Small intestine (tissue), 7 donors: ENCODE measurements around the gene CHRNA4. TPM values are rescaled to one million over a fixed set of nuclear protein-coding genes. Genes with fewer than 3 reads are reported as not detected.

Experiments used
- DNase-seq, 2 donors: peaks; one replicate each; pipeline versions ENCODE4 v3.0.0 to v3.0.0-alpha.2; 2013
- FAIRE-seq: peaks from 2 replicates; lab custom pipeline; 2012; peaks lifted over from hg19 to GRCh38; lab: Jason Lieb, UNC
- H3K27ac ChIP-seq, 3 donors: one replicate each; pipeline ENCODE4 v1.5.1; 2013; ENCODE audit warnings: low read length in 2 of 3, mild to moderate bottlenecking in 2 of 3, control low read depth in 1 of 3, inconsistent platforms in 1 of 3, low read depth in 1 of 3, moderate library complexity in 1 of 3
- H3K27me3 ChIP-seq, 3 donors: one replicate each; pipeline ENCODE4 v1.6.1; 2013; ENCODE audit warnings: low read length in 3 of 3, inconsistent platforms in 1 of 3; ENCODE audit not compliant: control insufficient read depth in 3 of 3, insufficient read depth in 3 of 3
- H3K36me3 ChIP-seq, 3 donors: one replicate each; pipeline ENCODE4 v1.6.1; 2013; ENCODE audit warnings: low read length in 3 of 3, inconsistent platforms in 1 of 3, low read depth in 1 of 3, mild to moderate bottlenecking in 1 of 3, moderate library complexity in 1 of 3; ENCODE audit not compliant: control insufficient read depth in 3 of 3, insufficient read depth in 2 of 3
- H3K4me1 ChIP-seq, 3 donors: one replicate each; pipeline ENCODE4 v1.6.1; 2013; ENCODE audit warnings: low read length in 2 of 3, inconsistent platforms in 1 of 3, low read depth in 1 of 3, mild to moderate bottlenecking in 1 of 3, moderate library complexity in 1 of 3; ENCODE audit not compliant: control insufficient read depth in 3 of 3, insufficient read depth in 2 of 3
- H3K4me3 ChIP-seq, 3 donors: one replicate each; pipeline ENCODE4 v1.5.1; 2013; ENCODE audit warnings: low read length in 3 of 3, control low read depth in 1 of 3, inconsistent platforms in 1 of 3, low read depth in 1 of 3, mild to moderate bottlenecking in 1 of 3, moderate library complexity in 1 of 3
- H3K9me3 ChIP-seq, 2 donors: one replicate each; pipeline ENCODE4 v1.6.1; 2013; ENCODE audit warnings: low read depth in 1 of 2, low read length in 1 of 2; ENCODE audit not compliant: control insufficient read depth in 2 of 2, insufficient read depth in 1 of 2
- WGBS, 3 donors: extraction: QIAGEN DNeasy Blood & Tissue Kit; methylation state at CpG; one replicate each; pipeline ENCODE4 v1.1.7; 2013; 5-methylcytosine and 5-hydroxymethylcytosine counted together
- polyA plus RNA-seq, 4 donors: library from polyadenylated mRNA; stranded (reverse) in 3 of 4; unstranded in 1 of 4; fragments of 200-250 nt in 3 of 4; fragments of 120-200 nt in 1 of 4; gene quantifications; one replicate each; pipeline versions ENCODE4 v1.2.1 to v1.2.3, GENCODE V29; 2013
- donor health status: healthy with polysubstance abuse.
- donor health status: control.
- donor health status: control.
- donor health status: Bipolar disorder and iron deficiency.
- donor health status: healthy.

The CHRNA4 gene
- polyA plus RNA-seq, 4 donors = 0.01 to 0.87 TPM; not detected in 2

- no peak for FAIRE-seq
- no peaks in the 10 kb centered on the region for H3K4me1 ChIP-seq
- no peak for DNase-seq
- H3K36me3 ChIP-seq = no peaks in the 10 kb centered on the region
- 55 to 62% (median 61%) methylated on average over 18 to 20 of the region's 20 CpGs for WGBS, 3 donors
- no peak overlapping the region for H3K4me3 ChIP-seq
- H3K9me3 ChIP-seq = no peaks in the 10 kb centered on the region
- no peak overlapping the region for H3K27ac ChIP-seq
- peaks cover 0 to 7% (median 3%) of the 10 kb centered on the region in 3 donors for H3K27me3 ChIP-seq
Observed at GRCh38 chr20:63321148-63321831, 39.9 kb downstream of the CHRNA4 start.

DNA sequence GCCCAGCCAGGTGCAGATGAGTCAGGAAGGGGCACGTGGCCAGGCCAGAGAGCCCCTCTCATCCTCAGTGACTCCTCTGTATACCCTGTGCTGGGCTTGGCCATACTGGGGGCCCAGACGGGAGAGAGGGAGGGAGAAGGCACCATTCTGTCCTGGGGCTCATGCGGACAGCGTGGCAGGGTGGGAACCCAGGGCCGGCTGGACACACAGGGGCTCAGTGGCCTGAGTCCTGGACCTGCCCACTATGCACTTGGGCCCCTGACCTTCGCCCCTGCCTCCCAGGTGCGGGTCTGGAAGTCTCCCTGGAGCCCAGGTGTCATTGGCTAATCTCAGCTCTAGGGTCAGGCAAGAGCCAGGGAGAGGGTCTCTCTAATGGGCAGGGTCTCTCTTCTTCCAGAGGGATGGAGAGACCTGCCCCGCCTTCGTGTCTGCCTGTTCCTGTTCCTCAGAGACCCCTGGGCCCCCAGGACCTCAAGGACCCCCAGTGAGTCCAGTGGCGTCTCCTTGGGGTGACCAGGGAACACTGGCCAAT is 40.5 kb downstream of the CHRNA4 start:
- Histone ChIP-seq H3K36me3 (no peaks in the 10 kb centered on the region), H3K9me3 (no peaks in the 10 kb centered on the region), H3K4me1 (no peaks in the 10 kb centered on the region), H3K4me3 (no peak overlapping the region), H3K27me3 (peaks cover 0 to 7% (median 3%) of the 10 kb centered on the region in 3 donors), H3K27ac (no peak overlapping the region)
- 46 to 63% (median 48%) methylated on average over 9 to 10 of the region's 10 CpGs for WGBS, 3 donors
- no peak for FAIRE-seq
- no peak for DNase-seq

GRCh38 chr20:63320041-63320511 is 41.1 kb downstream of the CHRNA4 start:
- FAIRE-seq (no peak), DNase-seq (no peak)
- H3K27me3 ChIP-seq = peaks cover 0 to 7% (median 3%) of the 10 kb centered on the region in 3 donors
- H3K4me3 ChIP-seq = no peak overlapping the region
- H3K9me3 ChIP-seq = no peaks in the 10 kb centered on the region
- H3K36me3 ChIP-seq = no peaks in the 10 kb centered on the region
- WGBS, 3 donors = 76 to 83% (median 81%) methylated on average over 16 to 23 of the region's 23 CpGs
- no peaks in the 10 kb centered on the region for H3K4me1 ChIP-seq
- H3K27ac ChIP-seq = no peak overlapping the region

DNA sequence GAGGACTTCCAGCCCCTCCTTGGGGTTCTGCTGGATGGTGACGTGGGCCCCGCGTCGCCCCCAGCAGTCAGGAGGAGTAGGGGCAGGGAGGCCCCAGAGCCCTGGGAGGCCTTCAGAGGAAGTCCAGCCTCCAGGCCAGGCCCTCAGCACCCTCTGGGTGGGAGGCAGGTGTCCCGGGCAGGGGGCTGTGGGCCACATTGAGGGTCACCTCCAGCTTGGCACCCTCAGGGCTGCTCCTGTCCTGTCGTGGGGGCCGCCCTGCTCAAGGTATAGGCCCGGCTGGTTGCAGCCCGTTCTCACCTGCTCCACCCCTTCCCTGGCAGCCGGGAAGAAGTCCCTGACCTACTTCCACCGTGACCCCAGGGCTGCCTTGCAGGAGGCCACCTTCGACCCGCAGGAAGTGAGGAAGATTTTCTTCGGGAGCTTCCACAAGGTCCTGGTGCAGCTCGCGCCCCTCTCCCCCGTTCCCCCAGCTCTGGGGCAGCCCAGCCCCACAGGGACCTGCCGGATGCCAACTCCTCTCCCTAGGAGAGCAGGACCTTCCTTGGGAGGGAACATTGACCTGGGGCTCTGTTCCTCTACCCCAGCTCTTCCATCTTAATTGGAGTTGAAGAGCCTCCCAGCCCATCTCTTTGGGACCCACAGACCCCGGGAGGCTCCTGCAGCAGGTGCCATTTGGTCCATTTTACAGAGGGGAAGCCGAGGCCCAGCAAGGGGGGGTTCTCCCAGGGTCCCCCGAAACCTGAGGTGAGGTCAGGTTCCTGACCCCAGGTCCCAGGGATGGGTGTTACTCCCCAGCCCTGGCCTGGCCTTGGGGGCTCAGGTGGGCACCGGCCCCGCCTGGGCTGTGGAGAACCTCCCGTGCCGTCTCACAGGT is 41.7 kb downstream of the CHRNA4 start:
- FAIRE-seq (no peak), DNase-seq (no peak)
- Histone ChIP-seq H3K9me3 (no peaks in the 10 kb centered on the region), H3K27me3 (peaks cover 0 to 7% (median 3%) of the 10 kb centered on the region in 3 donors), H3K36me3 (no peaks in the 10 kb centered on the region), H3K27ac (no peak overlapping the region), H3K4me3 (no peak overlapping the region), H3K4me1 (no peaks in the 10 kb centered on the region)
- WGBS, 3 donors = 67 to 80% (median 68%) methylated on average over 24 to 25 of the region's 25 CpGs

DNA sequence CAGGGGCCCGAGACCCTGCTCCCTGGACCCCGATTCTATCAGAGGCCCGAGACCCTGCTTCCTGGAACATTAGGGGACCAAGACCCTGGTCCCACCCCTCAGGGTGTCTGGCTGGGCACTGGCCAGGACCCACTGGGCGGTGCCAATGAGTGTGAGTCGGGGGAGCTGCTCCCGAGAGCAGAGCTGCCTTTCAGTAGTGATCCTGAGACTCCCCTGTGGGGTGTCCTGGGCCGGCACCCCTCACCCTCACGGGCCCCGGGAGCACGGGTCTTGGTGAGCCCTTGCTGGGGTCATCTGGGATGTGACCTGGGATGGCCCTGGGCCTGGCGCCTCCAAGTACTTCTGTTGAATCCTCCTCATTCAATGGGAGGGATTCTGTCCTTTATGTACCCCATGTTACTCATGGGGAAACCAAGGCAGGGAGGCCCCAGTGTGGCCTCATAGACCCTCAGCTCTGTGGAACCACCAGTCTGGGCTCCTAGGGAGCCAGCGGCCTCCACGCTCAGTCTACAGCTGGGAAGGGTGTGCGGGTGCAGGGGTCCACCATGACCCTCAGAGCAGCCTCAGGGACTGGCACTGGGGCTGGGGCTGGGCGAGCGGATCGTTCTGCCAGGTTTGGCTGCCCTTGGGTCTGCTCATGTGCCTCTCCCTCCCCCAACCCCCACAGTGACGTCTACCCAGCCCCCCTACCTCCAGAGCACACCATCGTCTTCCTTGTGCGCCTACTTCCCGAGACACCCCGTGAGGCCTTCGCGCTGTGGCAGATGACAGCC is 42.6 kb downstream of the CHRNA4 start:
- H3K27me3 ChIP-seq = peaks cover 0 to 7% (median 3%) of the 10 kb centered on the region in 3 donors
- FAIRE-seq (no peak), DNase-seq (no peak)
- H3K9me3 ChIP-seq = no peaks in the 10 kb centered on the region
- WGBS, 3 donors = 74 to 89% (median 81%) methylated on average over 22 to 24 of the region's 24 CpGs
- no peaks in the 10 kb centered on the region for H3K36me3 ChIP-seq
- H3K27ac ChIP-seq = no peak overlapping the region
- H3K4me3 ChIP-seq = no peak overlapping the region
- H3K4me1 ChIP-seq = no peaks in the 10 kb centered on the region

- WGBS, 3 donors = 71 to 82% (median 72%) methylated on average over 16 to 18 of the region's 18 CpGs
- FAIRE-seq (no peak), DNase-seq (no peak)
- Histone ChIP-seq H3K27ac (no peak overlapping the region), H3K4me3 (no peak overlapping the region), H3K36me3 (no peaks in the 10 kb centered on the region), H3K9me3 (no peaks in the 10 kb centered on the region), H3K4me1 (no peaks in the 10 kb centered on the region), H3K27me3 (peaks cover 0 to 5% (median 1%) of the 10 kb centered on the region in 3 donors)
Observed at GRCh38 chr20:63317601-63318291, 43.4 kb downstream of the CHRNA4 start.

GRCh38 chr20:63317061-63317460 is 44.1 kb downstream of the CHRNA4 start:
- H3K9me3 ChIP-seq = no peaks in the 10 kb centered on the region
- H3K4me1 ChIP-seq = no peaks in the 10 kb centered on the region
- FAIRE-seq (no peak), DNase-seq (no peak)
- peaks cover 0 to under 1% (median 0%) of the 10 kb centered on the region in 3 donors for H3K27me3 ChIP-seq
- 70 to 88% (median 85%) methylated on average over 6 of the region's 6 CpGs for WGBS, 3 donors
- no peaks in the 10 kb centered on the region for H3K36me3 ChIP-seq
- H3K4me3 ChIP-seq = no peak overlapping the region
- H3K27ac ChIP-seq = no peak overlapping the region
